CD4-positive, CD25-positive, alpha-beta regulatory T cell (primary cell): Measurements from ENCODE around the gene PTGER2. TPM values are rescaled to one million over a fixed set of nuclear protein-coding genes. Genes with fewer than 3 reads are reported as not detected.

Experiments
- ATAC-seq, 2 donors: fragments of 150-1000 bp; cut with Tn5 transposase; one replicate each; pipeline ENCODE4 v1.10.0; 2021; ENCODE audit warnings: low read depth in 2 of 2, moderate number of reproducible peaks in 2 of 2, moderate library complexity in 1 of 2
- DNase-seq, 3 donors: peaks; one replicate each; pipeline versions ENCODE4 v3.0.0 to v3.0.0-alpha.2; 2012 to 2022; ENCODE audit warnings: mixed read lengths in 1 of 3
- H3K27ac ChIP-seq: one replicate; pipeline ENCODE4 v1.7.0; 2013; ENCODE audit warnings: mild to moderate bottlenecking, low read length; ENCODE audit not compliant: insufficient read depth, poor library complexity, severe bottlenecking
- H3K27me3 ChIP-seq: one replicate; pipeline ENCODE4 v1.7.0; 2013; ENCODE audit warnings: low read length; ENCODE audit not compliant: control insufficient read depth, insufficient read depth
- H3K36me3 ChIP-seq: one replicate; pipeline ENCODE4 v1.7.0; 2013; ENCODE audit warnings: mild to moderate bottlenecking, low read length, moderate library complexity; ENCODE audit not compliant: control insufficient read depth, insufficient read depth
- H3K4me1 ChIP-seq: 2 replicates; pipeline ENCODE4 v1.7.0; 2013; ENCODE audit warnings: mild to moderate bottlenecking, low read length; ENCODE audit not compliant: insufficient read depth, control insufficient read depth, poor library complexity, severe bottlenecking
- H3K4me3 ChIP-seq: one replicate; pipeline ENCODE4 v1.7.0; 2013; ENCODE audit warnings: low read depth, mild to moderate bottlenecking, low read length, moderate library complexity
- H3K9me3 ChIP-seq, 2 experiments: 1 replicate in 1 of 2; 2 replicates in 1 of 2; pipeline ENCODE4 v1.7.0; 2013; ENCODE audit warnings: low read length in 2 of 2, mild to moderate bottlenecking in 1 of 2, moderate library complexity in 1 of 2; ENCODE audit not compliant: control insufficient read depth in 2 of 2
- H3K27ac Mint-ChIP-seq, 3 donors: one replicate each; pipeline ENCODE4 v1.8.0; 2020 to 2022; ENCODE audit warnings: mild to moderate bottlenecking in 3 of 3, mixed read lengths in 3 of 3, moderate library complexity in 2 of 3
- H3K27me3 Mint-ChIP-seq: one replicate; pipeline ENCODE4 v1.8.0; 2022; ENCODE audit warnings: mild to moderate bottlenecking, mixed read lengths
- H3K36me3 Mint-ChIP-seq: one replicate; pipeline ENCODE4 v1.8.0; 2020; ENCODE audit warnings: mixed read lengths
- H3K4me1 Mint-ChIP-seq, 4 donors: one replicate each; pipeline ENCODE4 v1.8.0; 2020 to 2022; ENCODE audit warnings: mixed read lengths in 4 of 4, mild to moderate bottlenecking in 1 of 4
- H3K4me3 Mint-ChIP-seq, 4 donors: one replicate each; pipeline ENCODE4 v1.8.0; 2020 to 2022; ENCODE audit warnings: mild to moderate bottlenecking in 4 of 4, mixed read lengths in 4 of 4, moderate library complexity in 3 of 4
- H3K9me3 Mint-ChIP-seq, 7 donors: one replicate each; pipeline ENCODE4 v1.8.0; 2020 to 2022; ENCODE audit warnings: mixed read lengths in 7 of 7, mild to moderate bottlenecking in 3 of 7, moderate library complexity in 2 of 7
- polyA plus RNA-seq, 4 donors: library from polyadenylated mRNA; unstranded; fragments of 300-500 nt; fragmentation: Illumina TruSeq; gene quantifications; one replicate each; pipeline ENCODE4 v1.2.3, GENCODE V29; 2021
- total RNA-seq: library from RNA; stranded (reverse); gene quantifications from one replicate; pipeline ENCODE4 v1.2.3, GENCODE V29; 2022

The PTGER2 gene
- total and polyA plus RNA-seq, 5 donors from 2014 or later: 23.1 to 138 (median 78.5) TPM

DNA sequence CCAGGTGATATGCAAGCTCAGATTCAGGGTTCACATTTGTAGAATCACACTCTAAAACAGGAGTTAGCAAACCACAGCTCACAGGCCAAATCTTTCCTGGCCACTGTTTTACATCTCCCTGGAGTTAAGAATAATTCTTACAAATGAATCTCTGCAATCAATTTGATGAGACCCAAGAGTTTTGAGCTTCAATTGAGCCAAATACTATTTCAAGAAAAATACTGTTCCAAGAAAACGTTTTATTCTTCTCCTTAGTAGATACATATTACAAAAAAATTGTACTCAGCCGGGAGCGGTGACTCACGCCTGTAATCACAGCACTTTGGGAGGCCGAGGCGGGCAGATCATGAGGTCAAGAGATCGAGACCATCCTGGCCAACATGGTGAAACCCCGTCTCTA, 44.1 kb upstream of the PTGER2 start:
- Histone ChIP-seq H3K4me3 (no peak overlapping the region), H3K36me3 (no peaks in the 10 kb centered on the region), H3K27ac (no peak overlapping the region), H3K9me3 (no peaks in the 10 kb centered on the region), H3K4me1 (peaks cover 13% of the 10 kb centered on the region), H3K27me3 (peaks cover 32% of the 10 kb centered on the region)
- H3K36me3 Mint-ChIP-seq: no peaks in the 10 kb centered on the region
- H3K27me3 Mint-ChIP-seq: peaks cover 95% of the 10 kb centered on the region
- ATAC-seq: no peak
- no peak overlapping the region for H3K4me3 Mint-ChIP-seq
- H3K4me1 Mint-ChIP-seq: peaks cover 0 to 28% (median 19%) of the 10 kb centered on the region in 4 donors
- H3K9me3 Mint-ChIP-seq: peaks cover 0 to 5% (median 0%) of the 10 kb centered on the region in 7 donors
- H3K27ac Mint-ChIP-seq: no peak overlapping the region
- no peak for DNase-seq

GRCh38 chr14:52271538-52271937, 42.6 kb upstream of the PTGER2 start:
- H3K27me3 Mint-ChIP-seq: peaks cover 81% of the 10 kb centered on the region

DNA sequence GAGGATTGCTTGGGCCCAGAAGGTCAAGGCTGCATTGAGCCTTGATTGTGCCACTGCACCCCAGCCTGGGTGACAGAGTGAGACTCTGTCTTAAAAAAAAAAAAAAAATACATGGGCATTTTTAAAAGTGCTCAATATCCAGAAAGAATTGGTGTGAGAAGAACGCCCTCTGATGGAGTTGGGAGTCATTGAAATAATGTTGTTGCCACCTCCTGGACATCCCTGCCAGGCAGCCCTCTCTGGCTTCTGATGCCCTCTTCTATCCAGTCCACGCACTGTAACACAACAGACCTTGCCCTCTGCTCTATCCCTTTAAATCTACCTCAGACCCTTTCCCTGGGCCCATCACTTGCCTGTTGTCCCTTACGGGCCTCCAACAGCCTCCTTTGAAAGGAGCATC, 41.7 kb upstream of the PTGER2 start:
- Histone ChIP-seq H3K4me3 (no peak overlapping the region), H3K36me3 (no peaks in the 10 kb centered on the region), H3K27ac (no peak overlapping the region), H3K9me3 (no peaks in the 10 kb centered on the region), H3K27me3 (peaks cover 31% of the 10 kb centered on the region), H3K4me1 (peaks cover 13% of the 10 kb centered on the region)
- no peaks in the 10 kb centered on the region for H3K36me3 Mint-ChIP-seq
- peaks cover 0 to 15% (median 10%) of the 10 kb centered on the region in 4 donors for H3K4me1 Mint-ChIP-seq
- peaks cover 73% of the 10 kb centered on the region for H3K27me3 Mint-ChIP-seq
- H3K27ac Mint-ChIP-seq: peak overlapping the region in 1 of 3 donors; percentile 39
- peaks cover 0 to 5% (median 0%) of the 10 kb centered on the region in 7 donors for H3K9me3 Mint-ChIP-seq
- ATAC-seq: no peak
- DNase-seq: peak in 1 of 3 donors; percentile 52
- H3K4me3 Mint-ChIP-seq: peak overlapping the region in 1 of 4 donors; percentile 47

More at GRCh38 chr14:52271538-52271937, 42.6 kb upstream of the PTGER2 start:
- Histone ChIP-seq H3K27me3 (peaks cover 34% of the 10 kb centered on the region), H3K9me3 (no peaks in the 10 kb centered on the region), H3K4me3 (no peak overlapping the region), H3K4me1 (peaks cover 13% of the 10 kb centered on the region), H3K36me3 (no peaks in the 10 kb centered on the region), H3K27ac (no peak overlapping the region)
- ATAC-seq: no peak
- Mint-ChIP-seq H3K4me3 (no peak overlapping the region), H3K9me3 (peaks cover 0 to 7% (median 0%) of the 10 kb centered on the region in 7 donors), H3K27ac (no peak overlapping the region), H3K36me3 (no peaks in the 10 kb centered on the region), H3K4me1 (peaks cover 0 to 20% (median 14%) of the 10 kb centered on the region in 4 donors)
- no peak for DNase-seq

- Mint-ChIP-seq H3K27me3 (peaks cover 44% of the 10 kb centered on the region), H3K36me3 (no peaks in the 10 kb centered on the region), H3K27ac (no peak overlapping the region), H3K4me3 (no peak overlapping the region), H3K4me1 (peaks cover 0 to 5% (median 0%) of the 10 kb centered on the region in 4 donors), H3K9me3 (peaks cover 0 to 5% (median 0%) of the 10 kb centered on the region in 7 donors)
- Histone ChIP-seq H3K4me3 (no peak overlapping the region), H3K27ac (no peak overlapping the region), H3K36me3 (no peaks in the 10 kb centered on the region), H3K4me1 (no peaks in the 10 kb centered on the region), H3K9me3 (no peaks in the 10 kb centered on the region), H3K27me3 (peaks cover 17% of the 10 kb centered on the region)
- no peak for ATAC-seq
- DNase-seq: no peak
These were observed 38.7 kb upstream of the PTGER2 start for GRCh38 chr14:52275372-52275771.

GRCh38 chr14:52277552-52277951, 36.6 kb upstream of the PTGER2 start:
- no peak overlapping the region for H3K27ac ChIP-seq
- no peaks in the 10 kb centered on the region for H3K36me3 Mint-ChIP-seq
- H3K4me3 ChIP-seq: no peak overlapping the region
- no peaks in the 10 kb centered on the region for H3K9me3 ChIP-seq
- peaks cover 13% of the 10 kb centered on the region for H3K27me3 ChIP-seq
- no peaks in the 10 kb centered on the region for H3K36me3 ChIP-seq
- H3K27ac Mint-ChIP-seq: no peak overlapping the region
- H3K4me3 Mint-ChIP-seq: no peak overlapping the region
- peaks cover 34% of the 10 kb centered on the region for H3K27me3 Mint-ChIP-seq
- no peaks in the 10 kb centered on the region for H3K4me1 ChIP-seq
- peaks cover 0 to 6% (median 0%) of the 10 kb centered on the region in 4 donors for H3K4me1 Mint-ChIP-seq
- H3K9me3 Mint-ChIP-seq: peaks cover 0 to 2% (median 0%) of the 10 kb centered on the region in 7 donors
- ATAC-seq (no peak), DNase-seq (no peak)

DNA sequence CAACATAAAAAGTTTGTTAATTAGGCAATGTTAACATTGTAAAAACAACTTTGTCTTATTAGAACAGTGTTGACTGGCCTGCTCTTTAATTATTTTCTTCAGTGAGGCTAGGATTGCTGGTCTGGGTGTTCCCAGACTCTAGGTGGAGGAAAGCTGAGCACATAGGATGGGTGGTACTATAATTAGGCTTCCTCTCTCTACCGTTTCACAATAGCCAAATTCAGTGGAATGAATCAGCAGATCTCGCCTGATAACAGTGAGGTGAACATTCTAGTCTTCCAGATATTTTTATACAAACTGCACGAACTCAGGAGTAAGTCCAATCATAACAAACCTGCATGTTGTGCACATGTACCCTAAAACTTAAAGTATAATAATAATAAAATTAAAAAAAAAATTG, 34.7 kb upstream of the PTGER2 start:
- Mint-ChIP-seq H3K36me3 (no peaks in the 10 kb centered on the region), H3K9me3 (peaks cover 0 to 4% (median 0%) of the 10 kb centered on the region in 7 donors), H3K4me3 (no peak overlapping the region), H3K4me1 (peaks cover 0 to 5% (median 0%) of the 10 kb centered on the region in 4 donors), H3K27ac (no peak overlapping the region), H3K27me3 (peaks cover 28% of the 10 kb centered on the region)
- H3K27me3 ChIP-seq: peaks cover 13% of the 10 kb centered on the region
- no peak overlapping the region for H3K4me3 ChIP-seq
- DNase-seq (no peak), ATAC-seq (no peak)
- no peaks in the 10 kb centered on the region for H3K9me3 ChIP-seq
- no peaks in the 10 kb centered on the region for H3K4me1 ChIP-seq
- H3K27ac ChIP-seq: no peak overlapping the region
- no peaks in the 10 kb centered on the region for H3K36me3 ChIP-seq

GRCh38 chr14:52283099-52283498, 31.0 kb upstream of the PTGER2 start:
- Histone ChIP-seq H3K4me1 (peaks cover 3% of the 10 kb centered on the region), H3K4me3 (no peak overlapping the region), H3K36me3 (no peaks in the 10 kb centered on the region), H3K27me3 (peaks cover 13% of the 10 kb centered on the region), H3K9me3 (no peaks in the 10 kb centered on the region), H3K27ac (no peak overlapping the region)
- Mint-ChIP-seq H3K27ac (no peak overlapping the region), H3K9me3 (peaks cover 0 to 6% (median 0%) of the 10 kb centered on the region in 7 donors), H3K4me3 (no peak overlapping the region), H3K36me3 (no peaks in the 10 kb centered on the region), H3K27me3 (peaks cover 33% of the 10 kb centered on the region), H3K4me1 (peaks cover 10 to 18% (median 11%) of the 10 kb centered on the region in 4 donors)
- DNase-seq (no peak), ATAC-seq (no peak)
